Endothelial cell of umbilical vein (primary cell): Measurements from ENCODE around the gene UBTD2.

Experiments
- EZH2 ChIP-seq: IDR thresholded peaks from 2 replicates; pipeline ENCODE4 v1.6.1; 2012; ENCODE audit warnings: borderline replicate concordance, low read depth, mild to moderate bottlenecking, moderate library complexity, low read length, inconsistent platforms; ENCODE audit not compliant: severe bottlenecking
- FOS ChIP-seq: IDR thresholded peaks from 2 replicates; pipeline ENCODE4 v1.6.1; 2011; ENCODE audit warnings: mild to moderate bottlenecking, low read length, moderate library complexity, borderline replicate concordance; ENCODE audit not compliant: insufficient read depth
- JUN ChIP-seq: IDR thresholded peaks from 2 replicates; pipeline ENCODE4 v1.6.1; 2011; ENCODE audit warnings: borderline replicate concordance, low read depth; ENCODE audit not compliant: insufficient read length, insufficient read depth
- MYC ChIP-seq: IDR thresholded peaks from one replicate; pipeline ENCODE4 v1.6.1; 2011; ENCODE audit warnings: mild to moderate bottlenecking, low read depth, low read length
- POLR2A ChIP-seq: IDR thresholded peaks from 2 replicates; pipeline ENCODE4 v1.6.1; 2012; ENCODE audit warnings: low read depth, mild to moderate bottlenecking, control low read depth, low read length
- POLR2AphosphoS5 ChIP-seq: IDR thresholded peaks from 2 replicates; pipeline ENCODE4 v1.6.1; 2012; ENCODE audit warnings: low read depth, mild to moderate bottlenecking, control low read depth, low read length, moderate library complexity; ENCODE audit not compliant: insufficient read depth
- TF ChIP-seq, protein P1 (sequence below), 2 donors: IDR thresholded peaks; 1 replicate in 1 of 2; 2 replicates in 1 of 2; pipeline ENCODE4 v1.5.1; 2011; ENCODE audit warnings: low read length in 2 of 2, mild to moderate bottlenecking in 2 of 2, moderate library complexity in 2 of 2, control low read depth in 1 of 2, inconsistent platforms in 1 of 2, low read depth in 1 of 2; ENCODE audit not compliant: insufficient read depth in 1 of 2; ENCODE audit errors: extremely low read depth in 1 of 2
- TF ChIP-seq, protein P2 (sequence below): IDR thresholded peaks from 2 replicates; pipeline ENCODE4 v1.6.1; 2011; ENCODE audit not compliant: insufficient read depth, insufficient read length

DNA sequence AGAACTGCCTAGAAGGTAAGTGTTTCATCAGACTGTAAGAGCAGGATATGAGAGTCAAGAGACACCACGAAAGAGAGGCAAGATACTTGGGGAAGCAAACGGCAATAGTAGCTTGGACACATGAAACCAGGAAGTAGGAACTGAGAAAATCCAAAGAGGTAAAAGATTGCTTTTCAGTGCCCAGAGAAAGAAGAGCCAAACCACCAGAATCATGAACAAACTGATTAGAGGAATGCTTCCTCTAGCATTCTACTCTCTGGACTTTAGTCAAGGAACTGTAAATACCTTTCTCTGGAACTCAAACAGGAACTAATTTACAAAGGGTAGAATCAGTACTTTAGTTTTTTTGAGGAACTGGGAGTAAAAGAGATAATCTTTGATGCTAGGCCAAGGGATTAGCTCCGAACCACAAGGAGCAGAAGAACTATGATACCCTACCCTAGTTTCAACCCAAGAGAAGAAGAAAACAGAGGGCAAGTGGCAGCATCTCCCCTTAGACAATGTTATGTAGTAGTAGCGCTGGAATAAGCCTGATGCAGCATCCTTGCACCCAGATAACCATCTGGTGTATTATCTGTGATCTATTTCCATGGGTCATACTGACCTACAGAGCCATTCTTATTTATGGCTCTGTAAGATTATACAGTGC lies 48.3 kb downstream of the UBTD2 start:
- TF ChIP-seq, protein P1, sequence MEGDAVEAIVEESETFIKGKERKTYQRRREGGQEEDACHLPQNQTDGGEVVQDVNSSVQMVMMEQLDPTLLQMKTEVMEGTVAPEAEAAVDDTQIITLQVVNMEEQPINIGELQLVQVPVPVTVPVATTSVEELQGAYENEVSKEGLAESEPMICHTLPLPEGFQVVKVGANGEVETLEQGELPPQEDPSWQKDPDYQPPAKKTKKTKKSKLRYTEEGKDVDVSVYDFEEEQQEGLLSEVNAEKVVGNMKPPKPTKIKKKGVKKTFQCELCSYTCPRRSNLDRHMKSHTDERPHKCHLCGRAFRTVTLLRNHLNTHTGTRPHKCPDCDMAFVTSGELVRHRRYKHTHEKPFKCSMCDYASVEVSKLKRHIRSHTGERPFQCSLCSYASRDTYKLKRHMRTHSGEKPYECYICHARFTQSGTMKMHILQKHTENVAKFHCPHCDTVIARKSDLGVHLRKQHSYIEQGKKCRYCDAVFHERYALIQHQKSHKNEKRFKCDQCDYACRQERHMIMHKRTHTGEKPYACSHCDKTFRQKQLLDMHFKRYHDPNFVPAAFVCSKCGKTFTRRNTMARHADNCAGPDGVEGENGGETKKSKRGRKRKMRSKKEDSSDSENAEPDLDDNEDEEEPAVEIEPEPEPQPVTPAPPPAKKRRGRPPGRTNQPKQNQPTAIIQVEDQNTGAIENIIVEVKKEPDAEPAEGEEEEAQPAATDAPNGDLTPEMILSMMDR (IDR thresholded peaks at IDR 0.05; ENCODE audit: extremely low read depth in 1 of 2, insufficient read depth in 1 of 2, low read depth in 1 of 2, low read length in 2 of 2): no peak
- TF ChIP-seq EZH2 (no peak), POLR2AphosphoS5 (no peak), JUN (no peak), FOS (no peak), POLR2A (no peak), MYC (no peak)
- TF ChIP-seq, protein P2, sequence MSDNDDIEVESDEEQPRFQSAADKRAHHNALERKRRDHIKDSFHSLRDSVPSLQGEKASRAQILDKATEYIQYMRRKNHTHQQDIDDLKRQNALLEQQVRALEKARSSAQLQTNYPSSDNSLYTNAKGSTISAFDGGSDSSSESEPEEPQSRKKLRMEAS: no peak
